ENCODE data around the gene POLK.

- TF ChIP-seq CTCF (IDR thresholded peaks at IDR 0.05; ENCODE audit: extremely low read depth in 1 of 2, insufficient read depth in 1 of 2, low read depth in 1 of 2, low read length in 2 of 2) (no peak), EZH2 (IDR thresholded peaks at IDR 0.05; ENCODE audit: borderline replicate concordance, low read depth, low read length, severe bottlenecking) (no peak), POLR2A (IDR thresholded peaks at IDR 0.05; ENCODE audit: low read depth, low read length) (no peak), JUN (IDR thresholded peaks at IDR 0.05; ENCODE audit: borderline replicate concordance, insufficient read depth, insufficient read length, low read depth) (no peak), POLR2AphosphoS5 (IDR thresholded peaks at IDR 0.05; ENCODE audit: insufficient read depth, low read depth, low read length) (no peak), GATA2 (IDR thresholded peaks at IDR 0.05; ENCODE audit: insufficient read depth, insufficient read length, low read depth, low read length) (no peak), MAX (IDR thresholded peaks at IDR 0.05; ENCODE audit: insufficient read depth, insufficient read length) (no peak)
Observed at GRCh38 chr5:75463726-75464125, 48.0 kb upstream of the POLK start.

Measured in endothelial cell of umbilical vein (primary cell).